SK-MEL-5 (cell line): Measurements from ENCODE around the gene CASP8. TPM values are rescaled to one million over a fixed set of nuclear protein-coding genes. Genes with fewer than 3 reads are reported as not detected.
"Not testable (repeated sequence)": the region's sequence is repeated elsewhere in the genome, so short reads cannot be mapped to it uniquely, and the experiment has no call there.

Experiments used
- DNase-seq: peaks from one replicate; pipeline ENCODE4 v3.0.0-alpha.2; 2016; ENCODE audit warnings: low read depth, low spot score
- in situ Hi-C: cut with HindIII; loops from 2 replicates; pipeline ENCODE4 v1.10.0; 2016; ENCODE audit warnings: low sequenced_read_pairs, high pct_unique_total_duplicates, low pct_unique_long_range_greater_than_20kb
- total RNA-seq: library from RNA; depleted of rRNA; stranded (reverse); fragments of >200 nt; shearing (Covaris generic); gene quantifications from 2 replicates; pipeline ENCODE4 v1.2.3, GENCODE V29; 2014

CASP8 gene
- total RNA-seq, 1 experiment from 2014 or later, result 25.3 TPM

DNA sequence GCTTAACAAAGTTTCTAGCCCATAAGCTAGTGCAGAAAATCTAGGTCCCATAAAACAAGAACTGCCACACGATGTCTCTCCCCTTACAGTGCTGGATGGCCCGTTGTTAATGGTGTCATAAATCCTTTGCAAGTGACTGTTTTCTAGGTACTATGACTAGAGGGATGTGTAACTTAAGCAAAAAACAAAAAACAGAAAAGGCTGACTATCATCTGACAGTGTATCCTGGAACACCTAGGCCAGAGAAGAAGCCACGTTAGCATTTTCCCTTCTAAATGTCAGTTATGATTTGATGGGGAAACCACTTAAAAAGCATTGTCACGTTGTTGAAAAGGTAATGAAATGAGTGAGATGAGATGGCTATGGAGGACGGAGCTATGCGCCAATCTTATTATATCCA lies 2.4 kb downstream of the CASP8 start:
- DNase-seq, result no peak
- in situ Hi-C loops, result no loop called here

DNA sequence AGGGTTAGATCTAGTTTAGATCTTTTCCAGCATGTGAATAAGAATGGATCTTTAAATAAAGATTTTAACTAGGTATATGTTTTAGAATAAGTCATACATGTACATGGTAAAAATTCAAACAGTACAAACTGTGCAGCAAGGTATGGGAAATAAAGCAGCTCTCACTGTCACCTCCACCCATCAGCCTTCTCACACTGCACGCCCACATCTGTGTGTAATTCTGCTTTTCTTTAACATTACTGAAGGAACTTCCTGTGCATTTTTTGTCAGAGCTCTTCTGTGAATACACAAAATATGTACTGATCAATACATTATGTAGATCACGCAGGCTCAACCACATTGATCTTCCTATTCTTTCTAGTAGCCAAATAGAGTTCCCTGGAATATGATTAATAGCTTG lies 3.4 kb downstream of the CASP8 start:
- no peak for DNase-seq
- in situ Hi-C loops, result no loop called here

DNA sequence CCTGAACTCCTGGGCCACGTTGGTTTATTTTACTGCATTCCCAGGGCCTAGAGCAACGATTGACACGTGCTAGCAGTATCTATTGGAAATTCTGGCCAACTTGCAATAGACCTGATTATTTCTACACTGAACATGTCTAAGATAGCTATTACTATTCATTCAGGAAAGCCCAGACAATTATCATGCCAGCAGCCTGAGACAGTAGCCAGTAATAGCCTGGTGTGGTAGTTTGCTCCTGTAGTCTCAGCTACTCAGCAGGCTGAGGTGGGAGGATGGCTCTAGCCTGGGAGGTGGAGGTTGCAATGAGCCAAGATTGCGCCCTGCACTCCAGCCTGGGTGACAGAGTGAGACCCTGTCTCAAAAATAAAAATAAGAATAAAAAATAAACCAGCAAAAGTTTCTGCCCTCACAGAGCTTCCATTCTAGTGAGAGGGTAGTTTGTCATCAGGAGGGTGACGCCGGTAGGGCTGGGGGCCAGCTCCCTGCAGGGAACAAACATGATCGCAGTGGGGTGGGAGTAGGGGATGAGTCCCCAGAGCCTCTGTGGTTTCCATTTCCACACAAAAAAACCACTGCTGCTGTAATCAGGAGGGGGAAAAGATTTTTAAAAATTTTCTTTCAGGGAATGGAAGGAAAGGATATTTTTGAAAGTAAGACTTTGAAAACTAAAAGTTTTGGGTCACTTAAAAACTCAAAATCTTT lies 4.3 kb downstream of the CASP8 start:
- no peak for DNase-seq
- in situ Hi-C loops, result no loop called here

- no peak for DNase-seq
- in situ Hi-C loops, result no loop called here
These were observed 6.3 kb downstream of the CASP8 start for GRCh38 chr2:201266629-201267028.

DNA sequence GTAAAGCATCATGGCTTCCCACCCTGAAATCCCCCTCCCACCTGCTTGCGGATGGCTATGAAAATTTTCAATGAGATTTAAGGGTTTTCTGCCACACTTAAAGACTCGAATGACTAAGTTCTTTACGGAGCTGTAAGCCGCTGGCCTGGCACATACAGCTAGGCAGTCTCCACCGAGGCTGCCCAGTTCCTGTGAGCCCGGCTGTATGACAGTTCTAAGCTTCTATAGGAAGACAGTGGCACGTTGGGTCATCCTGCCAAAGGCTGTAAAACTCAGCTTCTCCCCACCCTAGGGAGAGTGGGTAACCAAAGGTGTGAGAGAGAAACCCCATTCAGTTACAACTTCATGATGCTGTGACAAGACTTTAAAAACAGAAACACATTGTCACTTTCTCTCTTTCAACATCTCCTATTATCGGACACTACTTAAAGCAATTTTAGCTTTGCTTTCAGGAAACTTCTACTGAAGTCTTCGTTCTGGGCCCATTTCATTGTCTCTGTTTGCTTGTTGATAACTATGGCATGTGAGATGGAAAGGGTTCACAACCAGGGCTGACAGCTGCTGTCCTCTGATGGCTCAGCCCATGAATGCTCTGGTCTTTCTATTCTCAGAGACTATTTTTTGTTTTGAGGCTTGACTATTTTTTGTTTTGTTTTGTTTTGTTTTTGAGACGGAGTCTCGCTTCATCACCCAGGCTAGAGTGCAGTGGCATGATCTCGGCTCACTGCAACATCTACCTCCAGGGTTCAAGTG lies 7.1 kb downstream of the CASP8 start:
- in situ Hi-C loops, result no loop called here
- no peak for DNase-seq

- no peak for DNase-seq
- in situ Hi-C loops, result no loop called here
These were observed 9.4 kb downstream of the CASP8 start for GRCh38 chr2:201269764-201270163.

- DNase-seq, result no peak
- in situ Hi-C loops, result no loop called here
These were observed 10.1 kb downstream of the CASP8 start for GRCh38 chr2:201270293-201271001.

DNA sequence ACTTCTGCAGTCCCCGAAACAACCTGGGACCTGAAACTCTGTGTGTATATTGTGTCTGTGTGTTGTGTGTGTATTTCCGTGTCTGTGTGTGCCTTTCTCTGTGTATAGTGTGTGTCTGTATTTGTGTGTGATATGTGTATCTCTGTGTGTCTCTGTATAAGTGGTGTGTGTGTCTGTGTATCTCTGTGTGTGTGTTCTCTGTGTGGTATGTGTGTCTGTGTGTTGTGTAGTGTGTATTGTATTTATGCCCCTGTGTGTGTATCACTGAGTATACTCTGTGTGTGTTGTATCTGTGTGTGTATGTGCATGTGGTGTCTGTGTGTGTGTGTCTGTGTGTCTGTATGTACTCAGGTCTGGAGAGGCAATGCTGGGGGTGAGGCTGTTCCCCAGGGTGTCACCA lies 11.6 kb downstream of the CASP8 start:
- no peak for DNase-seq
- in situ Hi-C loops, result no loop called here

GRCh38 chr2:201273330-201273983 lies 13.1 kb downstream of the CASP8 start:
- DNase-seq, result no peak
- in situ Hi-C loops, result no loop called here

GRCh38 chr2:201275069-201275468 lies 14.7 kb downstream of the CASP8 start:
- no peak for DNase-seq
- in situ Hi-C loops, result no loop called here

DNA sequence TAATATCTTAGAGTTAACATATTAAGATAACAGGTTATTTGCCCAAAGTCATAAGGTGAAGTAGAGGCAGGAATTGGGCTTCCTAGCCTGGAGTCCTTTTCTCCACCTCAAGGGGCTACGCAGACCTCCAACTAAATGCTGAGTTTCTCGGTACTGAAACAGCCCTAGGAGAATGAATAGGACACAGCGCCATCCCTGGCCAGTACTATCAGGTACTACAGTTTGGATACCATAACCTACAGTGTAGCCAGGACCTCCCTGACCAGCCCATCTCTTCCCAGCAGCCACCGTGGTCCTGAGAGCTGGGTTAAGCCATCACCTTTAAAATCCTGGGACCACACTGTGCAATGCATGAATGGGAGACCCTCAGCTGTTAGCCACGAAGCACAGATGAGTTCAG lies 15.7 kb downstream of the CASP8 start:
- peak; percentile 34 for DNase-seq
- in situ Hi-C loops, result no loop called here

- in situ Hi-C loops, result no loop called here
- DNase-seq, result no peak
These were observed 16.2 kb downstream of the CASP8 start for GRCh38 chr2:201276511-201276910.

DNA sequence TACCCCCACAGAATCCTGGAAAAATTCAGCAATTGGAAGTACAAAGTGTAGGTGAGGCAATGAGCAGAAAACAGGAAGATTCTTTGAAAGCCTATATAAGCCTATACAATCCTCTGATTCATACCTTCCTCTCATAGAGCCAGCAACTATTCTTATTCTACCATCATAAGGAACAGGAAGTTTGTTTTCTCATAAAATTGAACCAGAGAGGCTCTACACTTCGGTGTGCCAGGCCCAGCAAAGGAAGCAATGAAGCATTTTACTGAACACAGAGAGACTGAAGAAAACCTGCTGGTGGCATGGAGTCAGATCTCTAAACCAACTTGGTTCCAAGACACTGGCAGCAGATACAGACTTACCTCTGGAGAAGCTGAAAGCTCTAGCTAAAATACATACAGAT lies 18.7 kb downstream of the CASP8 start:
- no peak for DNase-seq
- in situ Hi-C loops, result no loop called here

GRCh38 chr2:201280191-201281040 lies 20.1 kb downstream of the CASP8 start:
- no peak for DNase-seq
- in situ Hi-C loops, result no loop called here

- no peak for DNase-seq
- in situ Hi-C loops, result no loop called here
These were observed 25.2 kb downstream of the CASP8 start for GRCh38 chr2:201285499-201285898.

DNA sequence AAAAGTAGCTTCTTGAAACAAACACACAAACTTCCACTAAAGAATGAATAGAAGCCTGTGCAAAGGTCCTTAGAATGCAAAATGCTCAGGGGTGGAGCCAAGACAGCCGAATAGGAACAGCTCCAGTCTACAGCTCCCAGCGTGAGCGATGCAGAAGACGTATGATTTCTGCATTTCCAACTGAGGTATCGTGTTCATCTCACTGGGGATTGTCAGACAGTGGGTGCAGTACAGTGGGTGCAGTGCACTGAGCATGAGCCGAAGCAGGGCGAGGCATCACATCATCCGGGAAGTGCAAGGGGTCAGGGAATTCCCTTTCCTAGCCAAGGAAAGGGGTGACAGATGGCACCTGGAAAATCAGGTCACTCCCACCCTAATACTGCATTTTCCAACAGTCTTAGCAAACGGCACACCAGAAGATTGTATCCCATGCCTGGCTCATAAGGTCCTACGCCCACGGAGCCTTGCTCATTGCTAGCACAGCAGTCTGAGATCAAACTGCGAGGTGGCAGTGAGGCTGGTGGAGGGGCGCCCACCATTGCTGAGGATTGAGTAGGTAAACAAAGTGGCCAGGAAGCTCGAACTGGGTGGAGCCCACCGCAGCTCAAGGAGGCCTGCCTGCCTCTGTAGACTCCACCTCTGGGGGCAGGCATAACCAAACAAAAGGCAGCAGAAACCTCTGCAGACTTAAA lies 30.3 kb downstream of the CASP8 start:
- DNase-seq, in situ Hi-C loops: not testable (repeated sequence)
